Upper lobe of left lung (tissue), 6 donors: Measurements from ENCODE around the gene SLC16A11. TPM values are rescaled to one million over a fixed set of nuclear protein-coding genes. Genes with fewer than 3 reads are reported as not detected.
A peak's percentile ranks its signal among the peaks of the same experiment; 100 is the strongest.

Experiments used
- ATAC-seq, 2 donors: fragments of 200-7000 bp; cut with Tn5 transposase; one replicate each; pipeline ENCODE4 v1.9.1; 2022; ENCODE audit warnings: mild to moderate bottlenecking in 2 of 2, moderate library complexity in 2 of 2; ENCODE audit not compliant: low FRiP score in 2 of 2
- DNase-seq, 2 donors: peaks; one replicate each; pipeline ENCODE4 v3.0.0-alpha.2; 2019 to 2020
- H3K27ac ChIP-seq, 4 donors: fragments of 200-600 bp; sonication (generic); one replicate each; pipeline ENCODE4 v1.5.1; 2016 to 2019
- H3K27me3 ChIP-seq, 4 donors: fragments of 200-600 bp; sonication (generic); one replicate each; pipeline ENCODE4 v1.5.1; 2017 to 2019
- H3K36me3 ChIP-seq, 4 donors: fragments of 200-600 bp; sonication (generic); one replicate each; pipeline ENCODE4 v1.5.1; 2016 to 2019
- H3K4me1 ChIP-seq, 4 donors: fragments of 200-600 bp; sonication (generic); one replicate each; pipeline ENCODE4 v1.5.1; 2018 to 2019
- H3K4me3 ChIP-seq, 4 donors: fragments of 200-600 bp; sonication (generic); one replicate each; pipeline ENCODE4 v1.5.1; 2017 to 2019; ENCODE audit warnings: mild to moderate bottlenecking in 2 of 4, moderate library complexity in 1 of 4
- H3K9me3 ChIP-seq, 4 donors: fragments of 200-600 bp; sonication (generic); one replicate each; pipeline ENCODE4 v1.5.1; 2018 to 2019
- CTCF ChIP-seq, 6 experiments: fragments of 450-650 bp in 4 of 6; fragments of 200-600 bp in 2 of 6; sonication (generic) in 2 of 6; IDR thresholded peaks; one replicate each; pipeline ENCODE4 v1.5.1; 2016 to 2019; ENCODE audit warnings: antibody characterized with exemption in 6 of 6
- EP300 ChIP-seq, 4 donors: sonication (generic); formaldehyde crosslinking; IDR thresholded peaks; one replicate each; pipeline ENCODE4 v1.5.1; 2017; ENCODE audit warnings: antibody characterized with exemption in 4 of 4, control low read depth in 2 of 4
- POLR2A ChIP-seq, 4 donors: fragments of 450-650 bp; IDR thresholded peaks; one replicate each; pipeline ENCODE4 v1.5.1; 2016 to 2017; ENCODE audit warnings: antibody characterized with exemption in 4 of 4, mild to moderate bottlenecking in 2 of 4
- POLR2AphosphoS5 ChIP-seq, 2 donors: sonication (generic); formaldehyde crosslinking; IDR thresholded peaks; one replicate each; pipeline ENCODE4 v1.5.1; 2017; ENCODE audit warnings: antibody characterized with exemption in 2 of 2
- WGBS, 2 donors: methylation state at CpG; one replicate each; pipeline ENCODE4 v1.1.5; 2017 to 2018; 5-methylcytosine and 5-hydroxymethylcytosine counted together
- total RNA-seq, 6 donors: library from RNA; depleted of rRNA in 4 of 6; stranded (reverse); fragments of >200 nt in 4 of 6; gene quantifications; one replicate each; pipeline versions ENCODE4 v1.1.0 to v1.2.1, GENCODE V29; 2016 to 2021
- donor health status: DM: no; HTN: no; CAD: no; lungs with moderate emphysema.
- donor health status: DM: no; HTN: yes; CAD: no; lungs with severe emphysema.

The SLC16A11 gene
- total RNA-seq, 6 donors from 2014 or later = 2.7 to 35.0 (median 6.1) TPM

GRCh38 chr17:7019367-7019766, 24.5 kb downstream of the SLC16A11 start:
- TF ChIP-seq POLR2A (IDR thresholded peaks at IDR 0.05) (no peak), CTCF (IDR thresholded peaks at IDR 0.05) (no peak), EP300 (IDR thresholded peaks at IDR 0.05) (no peak), POLR2AphosphoS5 (IDR thresholded peaks at IDR 0.05) (no peak)
- 50 to 63% methylated on average over 9 to 10 of the region's 10 CpGs for WGBS, 2 donors
- Histone ChIP-seq H3K4me3 (peak overlapping the region; percentile 33 to 53 (median 44)), H3K4me1 (peaks cover 57 to 86% (median 69%) of the 10 kb centered on the region in 4 donors), H3K27me3 (peaks cover 0 to 5% (median 0%) of the 10 kb centered on the region in 4 donors), H3K9me3 (no peaks in the 10 kb centered on the region), H3K27ac (peak overlapping the region; percentile 88 to 99 (median 95)), H3K36me3 (peaks cover 0 to 16% (median 0%) of the 10 kb centered on the region in 4 donors)
- DNase-seq (no peak), ATAC-seq (no peak)

GRCh38 chr17:7018331-7018964, 25.4 kb downstream of the SLC16A11 start:
- TF ChIP-seq EP300 (IDR thresholded peaks at IDR 0.05) (no peak), CTCF (IDR thresholded peaks at IDR 0.05) (no peak), POLR2AphosphoS5 (IDR thresholded peaks at IDR 0.05) (peak in 1 of 2 donors; percentile 48), POLR2A (IDR thresholded peaks at IDR 0.05) (peak in 2 of 4 donors; percentile 22 to 24)
- H3K36me3 ChIP-seq = peaks cover 0 to 12% (median 0%) of the 10 kb centered on the region in 4 donors
- peak overlapping the region; percentile 88 to 99 (median 95) for H3K27ac ChIP-seq
- no peaks in the 10 kb centered on the region for H3K9me3 ChIP-seq
- peak in 1 of 2 donors; percentile 82 for DNase-seq
- H3K27me3 ChIP-seq = peaks cover 0 to 5% (median 0%) of the 10 kb centered on the region in 4 donors
- WGBS, 2 donors = 66 to 76% methylated on average over 10 of the region's 10 CpGs
- H3K4me3 ChIP-seq = peak overlapping the region in 3 of 4 donors; percentile 40 to 53 (median 48)
- H3K4me1 ChIP-seq = peaks cover 64 to 86% (median 74%) of the 10 kb centered on the region in 4 donors
- ATAC-seq = peak in 1 of 2 donors; percentile 23

GRCh38 chr17:7017827-7018200, 26.1 kb downstream of the SLC16A11 start:
- Histone ChIP-seq H3K4me3 (peak overlapping the region in 2 of 4 donors; percentile 48 to 53), H3K27me3 (peaks cover 0 to 5% (median 0%) of the 10 kb centered on the region in 4 donors), H3K36me3 (peaks cover 0 to 12% (median 0%) of the 10 kb centered on the region in 4 donors), H3K27ac (peak overlapping the region; percentile 88 to 99 (median 95)), H3K9me3 (no peaks in the 10 kb centered on the region), H3K4me1 (peaks cover 60 to 84% (median 70%) of the 10 kb centered on the region in 4 donors)
- TF ChIP-seq EP300 (IDR thresholded peaks at IDR 0.05) = no peak
- no peak for TF ChIP-seq POLR2A (IDR thresholded peaks at IDR 0.05)
- TF ChIP-seq CTCF (IDR thresholded peaks at IDR 0.05) = no peak
- no peak for TF ChIP-seq POLR2AphosphoS5 (IDR thresholded peaks at IDR 0.05)
- no peak for DNase-seq
- 63 to 85% methylated on average over 9 to 12 of the region's 12 CpGs for WGBS, 2 donors
- no peak for ATAC-seq

GRCh38 chr17:7016886-7017826, 26.7 kb downstream of the SLC16A11 start:
- peaks cover 0 to 12% (median 0%) of the 10 kb centered on the region in 4 donors for H3K36me3 ChIP-seq

More at GRCh38 chr17:7016886-7017826, 26.7 kb downstream of the SLC16A11 start:
- TF ChIP-seq CTCF (IDR thresholded peaks at IDR 0.05) (no peak), POLR2A (IDR thresholded peaks at IDR 0.05) (no peak), POLR2AphosphoS5 (IDR thresholded peaks at IDR 0.05) (no peak), EP300 (IDR thresholded peaks at IDR 0.05) (no peak)
- DNase-seq (no peak), ATAC-seq (no peak)
- Histone ChIP-seq H3K27ac (peak overlapping the region; percentile 88 to 99 (median 95)), H3K27me3 (peaks cover 0 to 2% (median 0%) of the 10 kb centered on the region in 4 donors), H3K9me3 (no peaks in the 10 kb centered on the region), H3K4me1 (peaks cover 58 to 78% (median 65%) of the 10 kb centered on the region in 4 donors), H3K4me3 (peak overlapping the region in 1 of 4 donors; percentile 53)
- 85 to 86% methylated on average over 19 of the region's 20 CpGs for WGBS, 2 donors
